ENCODE measurements around the gene CHD9NB. TPM values are rescaled to one million over a fixed set of nuclear protein-coding genes. Genes with fewer than 3 reads are reported as not detected.

Gene CHD9NB
- total and polyA plus RNA-seq, 9 of the 15 experiments (the other 6 are each of a cell fraction or from before 2014, with no cell fraction given) = 0.06 to 0.10 (median 0.07) TPM; not detected in 6

GRCh38 chr16:53034306-53034705 is 18.4 kb downstream of the CHD9NB start (continued):
- TF ChIP-seq ZNF696 (CRISPR knock-in tag; conservative IDR thresholded peaks at IDR 0.05) (no peak), TAF9B (IDR thresholded peaks at IDR 0.05; ENCODE audit: partially characterized antibody) (no peak), HDGF (IDR thresholded peaks at IDR 0.05) (no peak), ZNF512 (tag; IDR thresholded peaks at IDR 0.05) (no peak)

- in situ Hi-C loops (cut with MboI) (no loop called here), intact Hi-C loops (cut with micrococcal nuclease) (no loop called here)
- Histone ChIP-seq H3K4me3 (no peak overlapping the region), H3K9ac (ENCODE audit: insufficient read depth in 1 of 2, low read depth in 2 of 2, low read length in 2 of 2) (no peak overlapping the region), H3K4me2 (ENCODE audit: insufficient read depth, low read length) (no peak overlapping the region), H3K79me2 (ENCODE audit: control insufficient read depth, insufficient read depth, low read length) (no peaks in the 10 kb centered on the region), H3K4me1 (replicated peaks in 1 of 2; ENCODE audit: control insufficient read depth in 2 of 2, insufficient read depth in 2 of 2, low read length in 2 of 2) (no peaks in the 10 kb centered on the region), H2AFZ (ENCODE audit: low read depth, low read length) (no peak overlapping the region), H3K36me3 (ENCODE audit: control insufficient read depth, insufficient read depth, low read length) (no peaks in the 10 kb centered on the region), H3K27ac (ENCODE audit: extremely low read depth, low read depth, low read length) (no peak overlapping the region), H3K27me3 (ENCODE audit: control insufficient read depth in 2 of 2, insufficient read depth in 2 of 2, low read length in 2 of 2) (peaks cover 0 to 6% of the 10 kb centered on the region in 2 experiments; a peak in 1 of 5 replicates), H4K20me1 (replicated peaks; ENCODE audit: control insufficient read depth, insufficient read depth, low read length) (no peaks in the 10 kb centered on the region), H3K9me3 (replicated peaks; ENCODE audit: control insufficient read depth, insufficient read depth, low read depth, low read length) (no peaks in the 10 kb centered on the region), H3K9me1 (ENCODE audit: control insufficient read depth, insufficient read depth, low read length) (no peaks in the 10 kb centered on the region)
- ChIA-PET CTCF (ENCODE audit: low intra/inter-chr PET ratio) (no interaction called here), POLR2A (no interaction called here)
- DNase-seq (ENCODE audit: extremely low read depth in 1 of 4, low spot score in 3 of 4) = no peak
- WGBS (ENCODE audit: insufficient coverage, low coverage, missing lambda C conversion rate) = 0% methylated on average over 2 of the region's 2 CpGs
- ATAC-seq = no peak
- no TSS peak for BruUV-seq (replicated peaks)
- no peak for FAIRE-seq
- no peak for TF ChIP-seq MAFG (tag; conservative IDR thresholded peaks at IDR 0.05)
- TF ChIP-seq ELK1 (CRISPR knock-in tag; IDR thresholded peaks at IDR 0.05) = no peak
- no peak for TF ChIP-seq ZNF766 (CRISPR knock-in tag; conservative IDR thresholded peaks at IDR 0.05)
- no peak for TF ChIP-seq EWSR1 (IDR thresholded peaks at IDR 0.05; ENCODE audit: borderline replicate concordance, low read depth, partially characterized antibody)
- TF ChIP-seq E2F1 (CRISPR knock-in tag; IDR thresholded peaks at IDR 0.05) = no peak
- TF ChIP-seq KDM4B (IDR thresholded peaks at IDR 0.05; ENCODE audit: borderline replicate concordance in 2 of 2, low read depth in 1 of 2) = no peak
- no peak for TF ChIP-seq CCNT2 (IDR thresholded peaks at IDR 0.05; ENCODE audit: borderline replicate concordance, extremely low read depth, insufficient read length, low read depth, low read length)
- TF ChIP-seq NFYB (IDR thresholded peaks at IDR 0.05; ENCODE audit: extremely low read depth, insufficient read length) = no peak
- no peak for TF ChIP-seq SMAD1 (IDR thresholded peaks at IDR 0.05; ENCODE audit: low read depth, low read length, partially characterized antibody)
- no peak for TF ChIP-seq HDAC8 (tag; IDR thresholded peaks at IDR 0.05)
- no peak for TF ChIP-seq KAT2B (IDR thresholded peaks at IDR 0.05; ENCODE audit: low read depth, low read length)
- TF ChIP-seq E2F3 (CRISPR knock-in tag; IDR thresholded peaks at IDR 0.05) = no peak
- no peak for TF ChIP-seq U2AF2 (optimal IDR thresholded peaks at IDR 0.05; ENCODE audit: low read depth, low read length)
Observed at GRCh38 chr16:53031323-53031942, 21.3 kb downstream of the CHD9NB start.

All from K562 (cell line).